ENCODE measurements around the gene KRTAP2-3.
A peak's percentile ranks its signal among the peaks of the same experiment; 100 is the strongest.
"Not testable (repeated sequence)": the region's sequence is repeated elsewhere in the genome, so short reads cannot be mapped to it uniquely, and the experiment has no call there.

KRTAP2-3 gene, protein sequence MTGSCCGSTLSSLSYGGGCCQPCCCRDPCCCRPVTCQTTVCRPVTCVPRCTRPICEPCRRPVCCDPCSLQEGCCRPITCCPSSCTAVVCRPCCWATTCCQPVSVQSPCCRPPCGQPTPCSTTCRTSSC

DNA sequence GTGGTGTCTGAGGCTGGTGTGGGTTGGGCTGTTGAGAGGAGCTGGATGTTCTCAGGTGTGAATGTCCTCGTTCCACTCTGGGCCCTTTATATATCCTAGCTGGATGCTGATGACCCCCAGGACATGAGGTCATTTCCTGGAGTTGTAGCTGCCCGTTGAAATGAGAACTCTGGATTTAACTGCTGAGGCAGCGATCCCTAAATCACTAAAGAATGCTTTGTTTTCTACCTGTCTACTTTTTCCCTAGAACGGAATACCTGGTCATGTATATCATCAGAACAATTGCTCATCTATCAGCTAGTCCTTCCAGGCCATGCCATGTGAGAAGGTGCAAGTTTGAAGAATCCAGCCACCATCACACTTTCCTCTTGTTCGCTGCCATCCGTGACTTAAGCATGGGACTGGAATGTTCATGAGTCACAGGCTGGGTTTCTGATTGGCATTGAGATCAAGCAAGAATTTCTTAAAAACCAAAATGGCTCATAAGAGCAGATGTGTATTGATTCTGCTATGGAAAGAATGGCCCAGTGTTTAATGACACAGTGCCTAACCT is at the start of gene KRTAP2-3:
Gene KRTAP2-3, minus strand, starts transcription at position 63 of the 553 bp plus-strand sequence. CDS start 64 bp downstream, outside the sequence.
- no peak within 1 kb of the TSS for H3K9ac ChIP-seq (ENCODE audit: low read depth, low read length)
- H3K9me3 ChIP-seq (ENCODE audit: control insufficient read depth, insufficient read depth, low read length) = no peaks in the 10 kb centered on the region
- no peaks in the 10 kb centered on the region for H3K36me3 ChIP-seq (ENCODE audit: control insufficient read depth, insufficient read depth, low read length)
- no peaks in the 10 kb centered on the region for H3K27me3 ChIP-seq (ENCODE audit: control insufficient read depth, insufficient read depth, low read length)
- no peaks in the 10 kb centered on the region; the same call in 1 of the 2 replicates for H3K4me1 ChIP-seq (ENCODE audit: control insufficient read depth, insufficient read depth, low read length)
- no peak within 1 kb of the TSS for H3K4me3 ChIP-seq (ENCODE audit: low read depth, low read length)
- H3K27ac ChIP-seq (ENCODE audit: low read depth, low read length) = no peak within 1 kb of the TSS

- H3K4me3 ChIP-seq (ENCODE audit: low read depth, low read length); H3K36me3 ChIP-seq (ENCODE audit: control insufficient read depth, insufficient read depth, low read length); H3K27ac ChIP-seq (ENCODE audit: low read depth, low read length); H3K27me3 ChIP-seq (ENCODE audit: control insufficient read depth, insufficient read depth, low read length); H3K9ac ChIP-seq (ENCODE audit: low read depth, low read length): not testable (repeated sequence)
- Histone ChIP-seq H3K4me1 (ENCODE audit: control insufficient read depth, insufficient read depth, low read length) (peaks cover 21% of the 10 kb centered on the region), H3K9me3 (ENCODE audit: control insufficient read depth, insufficient read depth, low read length) (peaks cover 34% of the 10 kb centered on the region)
Observed at GRCh38 chr17:41108728-41109386, 48.9 kb upstream of the KRTAP2-3 start.

DNA sequence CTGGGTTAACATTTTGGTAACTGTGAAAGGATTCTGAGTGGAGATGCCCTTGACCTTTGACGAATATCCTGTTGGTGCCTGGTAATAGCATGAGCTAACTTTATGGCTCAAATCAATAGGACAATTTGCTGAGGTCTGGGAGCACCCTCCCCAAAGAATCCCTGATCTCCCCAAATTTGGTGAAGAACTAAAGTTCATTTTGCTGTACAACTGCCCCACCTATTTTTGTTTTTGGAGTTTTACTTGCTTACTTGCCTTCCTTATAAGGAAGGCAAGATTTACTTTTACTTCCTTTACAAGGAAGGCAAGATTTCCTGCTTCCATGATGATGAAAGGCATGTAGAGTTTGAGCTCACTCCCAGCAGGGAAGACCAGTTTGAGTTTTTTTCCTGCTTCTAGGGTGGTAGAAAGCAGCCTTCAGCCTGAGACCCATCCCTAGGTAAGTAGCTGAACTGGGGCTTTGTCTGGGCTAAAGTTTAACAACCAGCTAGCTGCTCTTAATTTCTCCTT is 48.1 kb upstream of the KRTAP2-3 start:
- Histone ChIP-seq H3K9me3 (ENCODE audit: control insufficient read depth, insufficient read depth, low read length) (peaks cover 30% of the 10 kb centered on the region), H3K27me3 (ENCODE audit: control insufficient read depth, insufficient read depth, low read length) (no peaks in the 10 kb centered on the region), H3K27ac (ENCODE audit: low read depth, low read length) (peak overlapping the region; percentile 28), H3K9ac (ENCODE audit: low read depth, low read length) (no peak overlapping the region; the same call in 1 of the 2 replicates), H3K4me1 (ENCODE audit: control insufficient read depth, insufficient read depth, low read length) (peaks cover 21% of the 10 kb centered on the region), H3K4me3 (ENCODE audit: low read depth, low read length) (no peak overlapping the region), H3K36me3 (ENCODE audit: control insufficient read depth, insufficient read depth, low read length) (no peaks in the 10 kb centered on the region)

GRCh38 chr17:41105347-41105746 is 45.4 kb upstream of the KRTAP2-3 start, which contains the start of gene KRTAP4-9:
TSS of gene KRTAP4-9 (plus strand) at chr17:41105389. CDS start at chr17:41105389, 0 bp downstream.
- not testable (repeated sequence) for H3K9ac ChIP-seq (ENCODE audit: low read depth, low read length); H3K36me3 ChIP-seq (ENCODE audit: control insufficient read depth, insufficient read depth, low read length); H3K27ac ChIP-seq (ENCODE audit: low read depth, low read length); H3K9me3 ChIP-seq (ENCODE audit: control insufficient read depth, insufficient read depth, low read length); H3K27me3 ChIP-seq (ENCODE audit: control insufficient read depth, insufficient read depth, low read length); H3K4me3 ChIP-seq (ENCODE audit: low read depth, low read length)
- H3K4me1 ChIP-seq (ENCODE audit: control insufficient read depth, insufficient read depth, low read length) = peaks cover 21% of the 10 kb centered on the region

DNA sequence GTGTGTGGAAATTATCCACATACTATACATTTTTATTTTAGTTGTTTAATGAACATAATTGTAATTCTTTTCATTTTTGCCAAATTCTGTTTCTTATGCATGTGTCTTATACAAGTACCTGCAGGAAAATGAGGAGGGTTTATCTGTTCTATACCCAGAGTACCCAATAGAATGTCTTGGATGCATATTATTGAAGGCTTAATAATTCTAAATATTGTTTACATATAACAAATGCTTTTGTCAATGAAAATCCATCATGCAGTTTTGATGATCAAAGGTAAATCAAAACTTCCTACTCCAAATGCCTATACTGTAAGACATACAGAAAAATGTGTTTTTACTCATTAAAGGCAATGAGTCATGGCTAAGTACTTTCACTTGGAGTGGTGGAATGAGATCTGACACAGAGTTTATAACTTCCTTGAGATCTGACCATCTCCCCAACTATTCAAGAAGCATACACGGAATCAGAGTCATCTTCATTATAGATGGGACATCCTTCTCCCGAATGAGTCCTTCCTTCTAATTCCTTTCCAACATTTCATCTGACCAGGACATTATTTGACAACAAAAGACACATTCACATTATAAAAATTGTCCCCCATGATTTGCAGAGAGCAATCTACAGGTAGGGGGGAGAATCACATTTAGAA is 44.6 kb upstream of the KRTAP2-3 start:
- H3K4me1 ChIP-seq (ENCODE audit: control insufficient read depth, insufficient read depth, low read length) = peaks cover 21% of the 10 kb centered on the region
- not testable (repeated sequence) for H3K9ac ChIP-seq (ENCODE audit: low read depth, low read length); H3K27me3 ChIP-seq (ENCODE audit: control insufficient read depth, insufficient read depth, low read length); H3K27ac ChIP-seq (ENCODE audit: low read depth, low read length); H3K4me3 ChIP-seq (ENCODE audit: low read depth, low read length); H3K9me3 ChIP-seq (ENCODE audit: control insufficient read depth, insufficient read depth, low read length); H3K36me3 ChIP-seq (ENCODE audit: control insufficient read depth, insufficient read depth, low read length)

GRCh38 chr17:41103896-41104295 is 44.0 kb upstream of the KRTAP2-3 start:
- Histone ChIP-seq H3K4me1 (ENCODE audit: control insufficient read depth, insufficient read depth, low read length) (peaks cover 21% of the 10 kb centered on the region), H3K9ac (ENCODE audit: low read depth, low read length) (no peak overlapping the region), H3K9me3 (ENCODE audit: control insufficient read depth, insufficient read depth, low read length) (0 out of 2 replicates have a peak, but pooled peaks cover 8% of the 10 kb centered on the region), H3K27ac (ENCODE audit: low read depth, low read length) (no peak overlapping the region), H3K36me3 (ENCODE audit: control insufficient read depth, insufficient read depth, low read length) (no peaks in the 10 kb centered on the region), H3K4me3 (ENCODE audit: low read depth, low read length) (no peak overlapping the region), H3K27me3 (ENCODE audit: control insufficient read depth, insufficient read depth, low read length) (no peaks in the 10 kb centered on the region)

DNA sequence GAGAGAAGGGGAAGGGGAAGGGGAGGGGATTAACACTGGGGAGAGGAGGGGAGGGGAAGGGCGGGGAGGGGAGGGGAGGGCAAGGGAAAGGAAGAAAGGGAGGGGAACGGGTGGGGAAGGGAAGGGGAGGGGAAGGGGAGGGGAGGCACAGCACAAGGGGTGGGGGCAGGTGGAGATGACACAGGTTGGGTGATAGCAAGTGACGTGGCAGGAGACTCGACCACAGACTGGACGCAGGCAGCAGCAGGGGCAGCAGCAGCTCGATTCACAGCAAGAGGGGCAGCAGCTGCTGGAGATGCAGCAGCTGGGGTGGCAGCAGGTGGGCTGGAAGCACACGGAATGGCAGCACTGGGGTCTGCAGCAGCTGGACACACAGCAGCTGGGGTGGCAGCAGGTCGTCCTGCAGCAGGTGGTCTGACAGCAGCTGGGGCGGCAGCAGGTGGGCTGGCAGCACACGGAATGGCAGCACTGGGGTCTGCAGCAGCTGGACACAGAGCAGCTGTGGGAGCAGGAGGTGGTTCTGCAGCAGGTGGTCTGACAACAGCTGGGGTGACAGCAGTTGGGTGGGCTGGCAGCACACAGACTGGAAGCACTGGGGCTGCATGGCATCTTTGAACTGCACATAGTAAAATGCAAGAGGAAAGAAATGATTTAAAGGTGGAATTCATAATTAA is 41.8 kb upstream of the KRTAP2-3 start, which contains the start of gene KRTAP4-16:
Gene KRTAP4-16, minus strand, starts transcription at position 624 of the 674 bp plus-strand sequence. Its CDS starts 0 bp downstream, at position 624.
- H3K36me3 ChIP-seq (ENCODE audit: control insufficient read depth, insufficient read depth, low read length) = no peaks in the 10 kb centered on the region
- no peak within 1 kb of the TSS for H3K4me3 ChIP-seq (ENCODE audit: low read depth, low read length)
- H3K27ac ChIP-seq (ENCODE audit: low read depth, low read length) = no peak within 1 kb of the TSS
- H3K9ac ChIP-seq (ENCODE audit: low read depth, low read length) = no peak within 1 kb of the TSS
- H3K9me3 ChIP-seq (ENCODE audit: control insufficient read depth, insufficient read depth, low read length) = no peaks in the 10 kb centered on the region
- H3K27me3 ChIP-seq (ENCODE audit: control insufficient read depth, insufficient read depth, low read length) = no peaks in the 10 kb centered on the region
- H3K4me1 ChIP-seq (ENCODE audit: control insufficient read depth, insufficient read depth, low read length) = peaks cover 4% of the 10 kb centered on the region; the same call in 1 of the 2 replicates

- H3K27me3 ChIP-seq (ENCODE audit: control insufficient read depth, insufficient read depth, low read length); H3K36me3 ChIP-seq (ENCODE audit: control insufficient read depth, insufficient read depth, low read length); H3K4me1 ChIP-seq (ENCODE audit: control insufficient read depth, insufficient read depth, low read length); H3K27ac ChIP-seq (ENCODE audit: low read depth, low read length); H3K9me3 ChIP-seq (ENCODE audit: control insufficient read depth, insufficient read depth, low read length); H3K9ac ChIP-seq (ENCODE audit: low read depth, low read length); H3K4me3 ChIP-seq (ENCODE audit: low read depth, low read length): not testable (repeated sequence)
Observed at GRCh38 chr17:41099682-41100480, 40.0 kb upstream of the KRTAP2-3 start.

GRCh38 chr17:41098481-41098880 is 38.6 kb upstream of the KRTAP2-3 start:
- Histone ChIP-seq H3K9me3 (ENCODE audit: control insufficient read depth, insufficient read depth, low read length) (0 out of 2 replicates have a peak, but pooled peaks cover 2% of the 10 kb centered on the region), H3K27me3 (ENCODE audit: control insufficient read depth, insufficient read depth, low read length) (no peaks in the 10 kb centered on the region), H3K27ac (ENCODE audit: low read depth, low read length) (no peak overlapping the region), H3K9ac (ENCODE audit: low read depth, low read length) (no peak overlapping the region), H3K4me3 (ENCODE audit: low read depth, low read length) (no peak overlapping the region), H3K4me1 (ENCODE audit: control insufficient read depth, insufficient read depth, low read length) (no peaks in the 10 kb centered on the region), H3K36me3 (ENCODE audit: control insufficient read depth, insufficient read depth, low read length) (no peaks in the 10 kb centered on the region)

GRCh38 chr17:41098042-41098441 is 38.1 kb upstream of the KRTAP2-3 start, which contains the start of gene KRTAP4-8:
TSS of gene KRTAP4-8 (minus strand) at chr17:41098142. CDS start at chr17:41098084, 58 bp downstream.
- H3K9me3 ChIP-seq (ENCODE audit: control insufficient read depth, insufficient read depth, low read length) = 0 out of 2 replicates have a peak, but pooled peaks cover 3% of the 10 kb centered on the region
- H3K4me1 ChIP-seq (ENCODE audit: control insufficient read depth, insufficient read depth, low read length) = no peaks in the 10 kb centered on the region
- no peak within 1 kb of the TSS for H3K9ac ChIP-seq (ENCODE audit: low read depth, low read length)
- no peaks in the 10 kb centered on the region for H3K27me3 ChIP-seq (ENCODE audit: control insufficient read depth, insufficient read depth, low read length)
- no peaks in the 10 kb centered on the region for H3K36me3 ChIP-seq (ENCODE audit: control insufficient read depth, insufficient read depth, low read length)
- no peak within 1 kb of the TSS for H3K27ac ChIP-seq (ENCODE audit: low read depth, low read length)
- no peak within 1 kb of the TSS for H3K4me3 ChIP-seq (ENCODE audit: low read depth, low read length)

Data from HUES48 (cell line).